Psoas muscle (tissue), 8 donors: ENCODE measurements around the gene PRCD. TPM values are rescaled to one million over a fixed set of nuclear protein-coding genes. Genes with fewer than 3 reads are reported as not detected.
"Not testable (repeated sequence)": the region's sequence is repeated elsewhere in the genome, so short reads cannot be mapped to it uniquely, and the experiment has no call there.

Experiments used
- ATAC-seq, 4 donors: fragments of 200-7000 bp; cut with Tn5 transposase; one replicate each; pipeline ENCODE4 v1.9.1; 2020; ENCODE audit warnings: moderate library complexity in 3 of 4, mild to moderate bottlenecking in 2 of 4
- DNase-seq, 2 donors: peaks; one replicate each; pipeline ENCODE4 v3.0.0-alpha.2; 2020
- H3K27ac ChIP-seq: fragments of 200-600 bp; one replicate; pipeline ENCODE4 v1.8.0; 2022
- H3K27me3 ChIP-seq, 3 donors: fragments of 200-600 bp in 1 of 3; one replicate each; pipeline versions ENCODE4 v1.6.1 to v1.8.0; 2013 to 2022; ENCODE audit warnings: low read length in 2 of 3, mild to moderate bottlenecking in 2 of 3, moderate library complexity in 1 of 3; ENCODE audit not compliant: insufficient read depth in 3 of 3
- H3K36me3 ChIP-seq, 2 donors: fragments of 200-600 bp in 1 of 2; one replicate each; pipeline versions ENCODE4 v1.6.1 to v1.8.0; 2013 to 2022; ENCODE audit warnings: low read depth in 1 of 2, mild to moderate bottlenecking in 1 of 2, moderate library complexity in 1 of 2; ENCODE audit not compliant: insufficient read depth in 1 of 2
- H3K4me1 ChIP-seq: fragments of 200-600 bp; one replicate; pipeline ENCODE4 v1.8.0; 2022
- H3K4me3 ChIP-seq: fragments of 200-600 bp; one replicate; pipeline ENCODE4 v1.8.0; 2022; ENCODE audit warnings: mild to moderate bottlenecking
- H3K9me3 ChIP-seq: fragments of 200-600 bp; one replicate; pipeline ENCODE4 v1.8.0; 2022
- WGBS, 3 donors: extraction: QIAGEN DNeasy Blood & Tissue Kit; methylation state at CpG; one replicate each; pipeline versions ENCODE4 v1.1.6 to v1.1.7; 2013; 5-methylcytosine and 5-hydroxymethylcytosine counted together
- intact Hi-C, 2 donors: fragments of 100-400 bp; cut with DNase I; formaldehyde crosslinking; loops; one replicate each; pipeline versions ENCODE4 v1.11.0 to v1.14.2; 2022
- polyA plus RNA-seq, 3 donors: library from polyadenylated mRNA; stranded (reverse); fragments of 200-250 nt; gene quantifications; one replicate each; pipeline ENCODE4 v1.2.3, GENCODE V29; 2013
- total RNA-seq, 4 donors: library from RNA; stranded (reverse); fragmentation: NEBNext Ultra II Directional in 2 of 4; extraction: Animal tissue kit (Norgen Biotek cat#: 25700) in 2 of 4; gene quantifications; one replicate each; pipeline versions ENCODE4 v1.2.1 to v1.2.4, GENCODE V29; 2021 to 2023
- TF ChIP-seq, protein P1 (sequence below): fragments of 200-600 bp; IDR thresholded peaks from one replicate; pipeline ENCODE4 v1.8.0; 2022; ENCODE audit warnings: antibody characterized with exemption
- donor health status: healthy with polysubstance abuse.
- donor health status: DM: no; HTN: no; CAD: no; lungs with moderate emphysema.
- donor health status: Bipolar disorder and iron deficiency.
- donor health status: healthy.
- donor health status: DM: yes; HTN: yes; CAD: no.
- donor health status: DM: no; HTN: no; CAD: no.
- donor health status: DM: no; HTN: no; CAD: no.
- donor health status: DM: yes; HTN: yes; CAD: no.

Gene PRCD
- total and polyA plus RNA-seq, 7 donors, result 0.18 to 1.7 (median 1.3) TPM

DNA sequence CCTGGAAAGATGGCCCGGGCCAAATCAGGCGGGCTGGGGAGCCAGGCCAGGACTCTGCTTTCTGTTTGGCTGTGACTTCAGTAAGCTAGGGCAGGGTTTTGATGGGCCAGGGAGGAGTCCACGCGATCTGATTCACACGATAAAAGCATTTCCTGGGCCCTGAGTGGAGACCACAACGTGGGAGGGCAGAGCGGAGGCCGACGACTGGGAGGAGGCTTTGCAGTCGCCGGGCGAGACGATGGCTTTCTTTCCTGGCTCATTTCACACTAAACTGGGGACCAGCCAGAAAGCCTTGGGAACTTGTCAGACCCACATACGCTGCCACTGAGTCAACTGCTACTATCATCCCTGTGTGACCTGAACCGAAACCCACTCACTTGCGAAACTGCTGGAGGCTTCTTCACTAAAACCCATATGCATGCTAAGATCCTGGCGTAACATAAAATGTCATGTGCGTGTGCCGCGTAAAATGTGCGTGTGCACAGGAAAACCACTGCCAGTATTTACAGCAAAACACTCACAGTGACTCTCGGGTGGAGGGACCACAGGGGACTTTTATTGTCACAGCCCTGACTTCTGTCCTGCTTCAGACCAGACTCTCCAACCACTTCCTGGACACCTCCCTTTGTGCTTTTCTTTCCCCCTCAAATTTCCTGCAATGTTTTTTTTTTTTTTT lies 24.4 kb upstream of the PRCD start:
- DNase-seq (peak; percentile 85 to 90), ATAC-seq (peak; percentile 89 to 94 (median 91))
- H3K27ac ChIP-seq, result peak overlapping the region; percentile 86
- H3K27me3 ChIP-seq, result no peaks in the 10 kb centered on the region
- WGBS, 3 donors, result 4 to 19% (median 10%) methylated on average over 22 of the region's 22 CpGs
- peaks cover 11% of the 10 kb centered on the region for H3K4me1 ChIP-seq
- H3K36me3 ChIP-seq, result no peaks in the 10 kb centered on the region
- H3K4me3 ChIP-seq, result peak overlapping the region; percentile 49
- no peaks in the 10 kb centered on the region for H3K9me3 ChIP-seq
- intact Hi-C loops, result loop anchor here in 1 of 2 donors (5.0 kb wide), 1 partner anchor 172 kb away; no protein-coding TSS in a partner anchor
- TF ChIP-seq, protein P1, sequence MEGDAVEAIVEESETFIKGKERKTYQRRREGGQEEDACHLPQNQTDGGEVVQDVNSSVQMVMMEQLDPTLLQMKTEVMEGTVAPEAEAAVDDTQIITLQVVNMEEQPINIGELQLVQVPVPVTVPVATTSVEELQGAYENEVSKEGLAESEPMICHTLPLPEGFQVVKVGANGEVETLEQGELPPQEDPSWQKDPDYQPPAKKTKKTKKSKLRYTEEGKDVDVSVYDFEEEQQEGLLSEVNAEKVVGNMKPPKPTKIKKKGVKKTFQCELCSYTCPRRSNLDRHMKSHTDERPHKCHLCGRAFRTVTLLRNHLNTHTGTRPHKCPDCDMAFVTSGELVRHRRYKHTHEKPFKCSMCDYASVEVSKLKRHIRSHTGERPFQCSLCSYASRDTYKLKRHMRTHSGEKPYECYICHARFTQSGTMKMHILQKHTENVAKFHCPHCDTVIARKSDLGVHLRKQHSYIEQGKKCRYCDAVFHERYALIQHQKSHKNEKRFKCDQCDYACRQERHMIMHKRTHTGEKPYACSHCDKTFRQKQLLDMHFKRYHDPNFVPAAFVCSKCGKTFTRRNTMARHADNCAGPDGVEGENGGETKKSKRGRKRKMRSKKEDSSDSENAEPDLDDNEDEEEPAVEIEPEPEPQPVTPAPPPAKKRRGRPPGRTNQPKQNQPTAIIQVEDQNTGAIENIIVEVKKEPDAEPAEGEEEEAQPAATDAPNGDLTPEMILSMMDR, result no peak

- Histone ChIP-seq H3K4me3 (no peak overlapping the region), H3K27ac (no peak overlapping the region), H3K27me3 (no peaks in the 10 kb centered on the region), H3K9me3 (no peaks in the 10 kb centered on the region), H3K4me1 (peaks cover 11% of the 10 kb centered on the region), H3K36me3 (no peaks in the 10 kb centered on the region)
- WGBS, 3 donors, result 87 to 91% (median 88%) methylated on average over 11 of the region's 11 CpGs
- DNase-seq, result no peak
- TF ChIP-seq, protein P1, result no peak
- intact Hi-C loops, result loop anchor here in 1 of 2 donors (5.0 kb wide), 1 partner anchor 170 kb away; no protein-coding TSS in a partner anchor
- no peak for ATAC-seq
Measured at GRCh38 chr17:76517638-76518038, 22.2 kb upstream of the PRCD start.

- H3K4me1 ChIP-seq, result peaks cover 11% of the 10 kb centered on the region
- H3K27me3 ChIP-seq, result no peaks in the 10 kb centered on the region
- ATAC-seq (no peak), DNase-seq (no peak)
- intact Hi-C loops, result loop anchor here in 1 of 2 donors (5.0 kb wide), 1 partner anchor 168 kb away; no protein-coding TSS in a partner anchor
- WGBS, 3 donors, result 66 to 71% (median 68%) methylated on average over 15 of the region's 15 CpGs
- H3K4me3 ChIP-seq, result no peak overlapping the region
- H3K9me3 ChIP-seq, result no peaks in the 10 kb centered on the region
- TF ChIP-seq, protein P1, result no peak
- H3K36me3 ChIP-seq, result no peaks in the 10 kb centered on the region
- H3K27ac ChIP-seq, result no peak overlapping the region
Measured at GRCh38 chr17:76519048-76519966, 20.5 kb upstream of the PRCD start.

- no peaks in the 10 kb centered on the region for H3K27me3 ChIP-seq
- H3K27ac ChIP-seq, result no peak overlapping the region
- 81 to 89% (median 88%) methylated on average over 7 of the region's 7 CpGs for WGBS, 3 donors
Measured at GRCh38 chr17:76521262-76521661, 18.6 kb upstream of the PRCD start.

DNA sequence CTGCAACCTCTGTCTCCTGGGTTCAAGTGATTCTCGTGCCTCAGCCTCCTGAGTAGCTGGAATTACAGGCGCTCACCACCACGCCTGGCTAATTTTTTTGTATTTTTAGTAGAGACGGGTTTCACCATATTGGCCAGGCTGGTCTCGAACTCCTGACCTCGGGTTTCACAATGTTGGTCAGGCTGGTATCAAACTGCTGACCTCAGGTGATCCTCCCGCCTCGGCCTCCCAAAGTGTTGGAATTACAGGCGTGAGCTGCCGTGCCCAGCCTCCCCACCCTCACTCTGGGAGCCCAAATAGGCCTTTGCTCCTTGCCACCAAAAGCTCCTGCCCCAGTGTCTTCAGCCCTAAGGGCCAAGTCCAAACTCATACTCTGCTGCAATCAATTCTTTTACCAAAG lies 18.2 kb upstream of the PRCD start:
- not testable (repeated sequence) for H3K27me3 ChIP-seq, H3K27ac ChIP-seq, H3K36me3 ChIP-seq, DNase-seq, ATAC-seq, H3K4me1 ChIP-seq, H3K9me3 ChIP-seq, H3K4me3 ChIP-seq
- WGBS, 3 donors, result 88 to 92% (median 90%) methylated on average over 10 of the region's 10 CpGs
- intact Hi-C loops, result loop anchor here (1.0 to 5.0 kb wide), 3 partner anchors 65 to 101 kb away; partner anchors contain the start of gene ST6GALNAC2 (in 1 of the 2)

More at GRCh38 chr17:76521262-76521661, 18.6 kb upstream of the PRCD start:
- Histone ChIP-seq H3K9me3 (no peaks in the 10 kb centered on the region), H3K36me3 (no peaks in the 10 kb centered on the region), H3K4me3 (no peak overlapping the region), H3K4me1 (peaks cover 8% of the 10 kb centered on the region)
- intact Hi-C loops, result loop anchor here in 1 of 2 donors (5.0 kb wide), 2 partner anchors 66 to 101 kb away; partner anchors contain the start of gene ST6GALNAC2
- TF ChIP-seq, protein P1, result no peak
- ATAC-seq, result no peak
- DNase-seq, result no peak
